K562 (cell line): ENCODE data around the gene SS18L1. TPM values are rescaled to one million over a fixed set of nuclear protein-coding genes. Genes with fewer than 3 reads are reported as not detected.

Source experiments
- ADNP ChIP-seq: fragments of 200-800 bp; sonication (Bioruptor generic); IDR thresholded peaks from 2 replicates; pipeline ENCODE4 v1.6.1; 2016; ENCODE audit warnings: missing genetic modification characterization, missing compliant biosample characterization
- FIP1L1 ChIP-seq: fragments of 200-400 bp; formaldehyde crosslinking; IDR thresholded peaks from 2 replicates; pipeline ENCODE4 v1.6.1; 2018; ENCODE audit warnings: mild to moderate bottlenecking, low read depth, low read length; ENCODE audit not compliant: poor library complexity, severe bottlenecking
- HDAC1 ChIP-seq, 2 experiments: fragments of 450-650 bp; IDR thresholded peaks; 2 replicates each; pipeline ENCODE4 v1.6.1; 2016 to 2017; ENCODE audit warnings: inconsistent platforms in 1 of 2, mild to moderate bottlenecking in 1 of 2, moderate library complexity in 1 of 2
- HNRNPK ChIP-seq: fragments of 200-400 bp; formaldehyde crosslinking; IDR thresholded peaks from one replicate; pipeline ENCODE4 v1.6.1; 2018; ENCODE audit warnings: mild to moderate bottlenecking, low read depth, low read length; ENCODE audit not compliant: poor library complexity, severe bottlenecking
- KAT7 ChIP-seq: sonication (generic); formaldehyde crosslinking; IDR thresholded peaks from 2 replicates; pipeline ENCODE4 v1.8.0; 2022; ENCODE audit warnings: missing genetic modification reagents, mild to moderate bottlenecking, borderline replicate concordance
- NCOR1 ChIP-seq: fragments of 450-650 bp; IDR thresholded peaks from 2 replicates; pipeline ENCODE4 v1.6.1; 2016; ENCODE audit warnings: mild to moderate bottlenecking, moderate library complexity
- PCBP1 ChIP-seq: fragments of 200-400 bp; formaldehyde crosslinking; IDR thresholded peaks from 2 replicates; pipeline ENCODE4 v1.6.1; 2018; ENCODE audit warnings: mild to moderate bottlenecking, low read depth, low read length; ENCODE audit not compliant: poor library complexity, severe bottlenecking
- RAD21 ChIP-seq, 2 experiments: fragments of 250-450 bp in 1 of 2; fragments of 450-650 bp in 1 of 2; sonication (Bioruptor Pico) in 1 of 2; formaldehyde crosslinking in 1 of 2; IDR thresholded peaks in 1 of 2; conservative IDR thresholded peaks in 1 of 2; 2 replicates each; pipeline versions ENCODE4 v1.4.0 to v1.8.0; 2020 to 2022; ENCODE audit warnings: mild to moderate bottlenecking in 2 of 2, moderate library complexity in 1 of 2
- RB1 ChIP-seq: fragments of 450-650 bp; IDR thresholded peaks from 2 replicates; pipeline ENCODE4 v1.6.1; 2017; ENCODE audit warnings: low read depth, mild to moderate bottlenecking
- TAF7 ChIP-seq: fragments of 450-650 bp; IDR thresholded peaks from 2 replicates; pipeline ENCODE4 v1.6.1; 2016; ENCODE audit warnings: missing genetic modification characterization, missing compliant biosample characterization
- ZNF324 ChIP-seq: fragments of 250-450 bp; sonication (Bioruptor Pico); IDR thresholded peaks from 2 replicates; pipeline ENCODE4 v1.4.0; 2020; ENCODE audit warnings: mild to moderate bottlenecking
- polyA plus RNA-seq, 8 experiments: library from polyadenylated mRNA; depleted of rRNA in 4 of 8; stranded (reverse) in 5 of 8; unstranded in 3 of 8; fragments of >200 nt; fragmentation: Nextera tagmentation in 2 of 8; fragmentation: Illumina TruSeq in 1 of 8; extraction: Ambion mirVana in 2 of 8; extraction: Trizol in 1 of 8; gene quantifications; 2 replicates each; pipeline versions ENCODE4 v1.2.1 to v1.2.3, GENCODE V29; 2011 to 2014; ENCODE audit warnings: inconsistent platforms in 1 of 8, missing spikeins in 1 of 8
- total RNA-seq, 7 experiments: library from RNA; depleted of rRNA in 6 of 7; stranded (reverse); fragments of >200 nt in 6 of 7; fragmentation: Illumina TruSeq in 2 of 7; extraction: Trizol in 2 of 7; gene quantifications; 2 replicates each; pipeline versions ENCODE4 v1.2.1 to v1.2.3, GENCODE V29; 2011 to 2021; ENCODE audit warnings: low replicate concordance in 1 of 7
- TF ChIP-seq, protein P1 (sequence below): sonication (generic); formaldehyde crosslinking; IDR thresholded peaks from 2 replicates; pipeline ENCODE4 v1.8.0; 2023; ENCODE audit warnings: mild to moderate bottlenecking, missing genetic modification reagents
- TF ChIP-seq, protein P2 (sequence below), 3 experiments: IDR thresholded peaks in 2 of 3; conservative IDR thresholded peaks in 1 of 3; 2 replicates each; pipeline ENCODE4 v1.5.1; 2011 to 2012; ENCODE audit warnings: low read length in 3 of 3, mild to moderate bottlenecking in 3 of 3, control low read depth in 2 of 3, improper control_type of control experiment in 1 of 3, inconsistent platforms in 1 of 3, low read depth in 1 of 3, mixed read lengths in 1 of 3, moderate library complexity in 1 of 3; ENCODE audit not compliant: insufficient read depth in 2 of 3
- TF ChIP-seq, protein P3 (sequence below): IDR thresholded peaks from 3 replicates; pipeline ENCODE4 v1.6.1; 2011; ENCODE audit warnings: borderline replicate concordance, mild to moderate bottlenecking; ENCODE audit not compliant: insufficient read length, insufficient read depth
- TF ChIP-seq, protein P4 (sequence below): fragments of 450-650 bp; formaldehyde crosslinking; IDR thresholded peaks from 2 replicates; pipeline ENCODE4 v1.4.0; 2022; ENCODE audit warnings: mild to moderate bottlenecking, moderate library complexity
- TF ChIP-seq, protein P5 (sequence below): sonication (generic); formaldehyde crosslinking; IDR thresholded peaks from 2 replicates; pipeline ENCODE4 v1.8.0; 2022; ENCODE audit warnings: mild to moderate bottlenecking, missing genetic modification reagents

The SS18L1 gene
- total and polyA plus RNA-seq, 9 of the 15 experiments (the other 6 are each of a cell fraction or from before 2014, with no cell fraction given): 2.7 to 28.3 (median 15.1) TPM

DNA sequence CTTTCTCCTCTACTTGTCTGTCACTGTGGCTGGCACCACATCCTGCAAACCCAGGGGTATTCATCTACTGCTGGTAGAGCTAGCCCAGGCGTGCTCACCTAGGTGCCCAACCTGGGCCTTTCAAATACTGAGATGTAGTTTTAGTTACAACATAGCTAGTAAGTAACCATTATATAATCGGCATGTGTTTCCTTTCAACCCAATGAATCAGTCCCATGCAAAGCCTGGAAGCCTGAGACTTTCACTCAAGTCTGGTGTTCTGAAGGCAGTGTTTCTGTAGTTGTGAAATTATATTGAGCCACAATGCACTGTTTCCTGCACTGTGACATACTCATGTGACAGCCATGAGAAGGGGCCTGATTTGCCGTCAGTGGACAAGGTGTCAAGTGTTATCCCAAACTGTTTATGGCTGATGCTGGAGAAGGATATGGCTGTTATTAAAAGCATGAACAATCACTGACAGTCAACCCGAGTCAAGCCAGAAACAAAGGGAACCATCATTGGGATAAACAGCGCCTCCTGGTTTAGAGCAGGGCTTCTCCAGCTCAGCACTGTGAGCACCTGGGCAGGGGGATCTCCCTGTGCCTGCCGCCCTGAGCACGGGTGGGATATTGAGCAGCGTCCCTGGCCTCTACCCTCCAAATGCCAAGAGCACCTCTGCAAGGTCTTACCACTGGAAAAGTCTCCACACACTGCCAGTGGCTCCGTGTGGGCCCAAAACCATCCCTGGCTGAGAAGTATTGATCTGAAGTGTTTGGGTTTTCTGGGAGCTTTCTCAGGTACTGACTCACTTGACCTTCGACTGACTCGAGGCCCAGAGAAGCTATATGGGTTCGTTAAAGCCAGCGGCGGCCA, 1.9 kb upstream of the SS18L1 start (continued):
- TF ChIP-seq, protein P1, sequence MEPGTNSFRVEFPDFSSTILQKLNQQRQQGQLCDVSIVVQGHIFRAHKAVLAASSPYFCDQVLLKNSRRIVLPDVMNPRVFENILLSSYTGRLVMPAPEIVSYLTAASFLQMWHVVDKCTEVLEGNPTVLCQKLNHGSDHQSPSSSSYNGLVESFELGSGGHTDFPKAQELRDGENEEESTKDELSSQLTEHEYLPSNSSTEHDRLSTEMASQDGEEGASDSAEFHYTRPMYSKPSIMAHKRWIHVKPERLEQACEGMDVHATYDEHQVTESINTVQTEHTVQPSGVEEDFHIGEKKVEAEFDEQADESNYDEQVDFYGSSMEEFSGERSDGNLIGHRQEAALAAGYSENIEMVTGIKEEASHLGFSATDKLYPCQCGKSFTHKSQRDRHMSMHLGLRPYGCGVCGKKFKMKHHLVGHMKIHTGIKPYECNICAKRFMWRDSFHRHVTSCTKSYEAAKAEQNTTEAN (CRISPR knock-in tag): no peak
- TF ChIP-seq NCOR1 (no peak), HDAC1 (IDR thresholded peaks at IDR 0.05) (peak in 1 of 2 experiments; percentile 11; a peak in 1 of 4 replicates), HNRNPK (no peak), RAD21 (CRISPR knock-in tag; conservative IDR thresholded peaks at IDR 0.05 in 1 of 2, IDR thresholded peaks at IDR 0.05 in 1 of 2) (peak in 1 of 2 experiments; percentile 33; a peak in 2 of 4 replicates), ZNF324 (no peak), TAF7 (tag) (no peak), KAT7 (CRISPR knock-in tag) (no peak), PCBP1 (no peak), RB1 (no peak), ADNP (tag) (no peak), FIP1L1 (no peak)
- TF ChIP-seq, protein P2, sequence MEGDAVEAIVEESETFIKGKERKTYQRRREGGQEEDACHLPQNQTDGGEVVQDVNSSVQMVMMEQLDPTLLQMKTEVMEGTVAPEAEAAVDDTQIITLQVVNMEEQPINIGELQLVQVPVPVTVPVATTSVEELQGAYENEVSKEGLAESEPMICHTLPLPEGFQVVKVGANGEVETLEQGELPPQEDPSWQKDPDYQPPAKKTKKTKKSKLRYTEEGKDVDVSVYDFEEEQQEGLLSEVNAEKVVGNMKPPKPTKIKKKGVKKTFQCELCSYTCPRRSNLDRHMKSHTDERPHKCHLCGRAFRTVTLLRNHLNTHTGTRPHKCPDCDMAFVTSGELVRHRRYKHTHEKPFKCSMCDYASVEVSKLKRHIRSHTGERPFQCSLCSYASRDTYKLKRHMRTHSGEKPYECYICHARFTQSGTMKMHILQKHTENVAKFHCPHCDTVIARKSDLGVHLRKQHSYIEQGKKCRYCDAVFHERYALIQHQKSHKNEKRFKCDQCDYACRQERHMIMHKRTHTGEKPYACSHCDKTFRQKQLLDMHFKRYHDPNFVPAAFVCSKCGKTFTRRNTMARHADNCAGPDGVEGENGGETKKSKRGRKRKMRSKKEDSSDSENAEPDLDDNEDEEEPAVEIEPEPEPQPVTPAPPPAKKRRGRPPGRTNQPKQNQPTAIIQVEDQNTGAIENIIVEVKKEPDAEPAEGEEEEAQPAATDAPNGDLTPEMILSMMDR (IDR thresholded peaks at IDR 0.05 in 2 of 3, conservative IDR thresholded peaks at IDR 0.05 in 1 of 3; ENCODE audit: insufficient read depth in 2 of 3, low read depth in 1 of 3, low read length in 3 of 3): peak; percentile 45 to 55 (median 50); a peak in 5 of 6 replicates
- TF ChIP-seq, protein P3, sequence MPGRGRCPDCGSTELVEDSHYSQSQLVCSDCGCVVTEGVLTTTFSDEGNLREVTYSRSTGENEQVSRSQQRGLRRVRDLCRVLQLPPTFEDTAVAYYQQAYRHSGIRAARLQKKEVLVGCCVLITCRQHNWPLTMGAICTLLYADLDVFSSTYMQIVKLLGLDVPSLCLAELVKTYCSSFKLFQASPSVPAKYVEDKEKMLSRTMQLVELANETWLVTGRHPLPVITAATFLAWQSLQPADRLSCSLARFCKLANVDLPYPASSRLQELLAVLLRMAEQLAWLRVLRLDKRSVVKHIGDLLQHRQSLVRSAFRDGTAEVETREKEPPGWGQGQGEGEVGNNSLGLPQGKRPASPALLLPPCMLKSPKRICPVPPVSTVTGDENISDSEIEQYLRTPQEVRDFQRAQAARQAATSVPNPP: no peak
- TF ChIP-seq, protein P4, sequence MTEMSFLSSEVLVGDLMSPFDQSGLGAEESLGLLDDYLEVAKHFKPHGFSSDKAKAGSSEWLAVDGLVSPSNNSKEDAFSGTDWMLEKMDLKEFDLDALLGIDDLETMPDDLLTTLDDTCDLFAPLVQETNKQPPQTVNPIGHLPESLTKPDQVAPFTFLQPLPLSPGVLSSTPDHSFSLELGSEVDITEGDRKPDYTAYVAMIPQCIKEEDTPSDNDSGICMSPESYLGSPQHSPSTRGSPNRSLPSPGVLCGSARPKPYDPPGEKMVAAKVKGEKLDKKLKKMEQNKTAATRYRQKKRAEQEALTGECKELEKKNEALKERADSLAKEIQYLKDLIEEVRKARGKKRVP (CRISPR knock-in tag): no peak
- TF ChIP-seq, protein P5, sequence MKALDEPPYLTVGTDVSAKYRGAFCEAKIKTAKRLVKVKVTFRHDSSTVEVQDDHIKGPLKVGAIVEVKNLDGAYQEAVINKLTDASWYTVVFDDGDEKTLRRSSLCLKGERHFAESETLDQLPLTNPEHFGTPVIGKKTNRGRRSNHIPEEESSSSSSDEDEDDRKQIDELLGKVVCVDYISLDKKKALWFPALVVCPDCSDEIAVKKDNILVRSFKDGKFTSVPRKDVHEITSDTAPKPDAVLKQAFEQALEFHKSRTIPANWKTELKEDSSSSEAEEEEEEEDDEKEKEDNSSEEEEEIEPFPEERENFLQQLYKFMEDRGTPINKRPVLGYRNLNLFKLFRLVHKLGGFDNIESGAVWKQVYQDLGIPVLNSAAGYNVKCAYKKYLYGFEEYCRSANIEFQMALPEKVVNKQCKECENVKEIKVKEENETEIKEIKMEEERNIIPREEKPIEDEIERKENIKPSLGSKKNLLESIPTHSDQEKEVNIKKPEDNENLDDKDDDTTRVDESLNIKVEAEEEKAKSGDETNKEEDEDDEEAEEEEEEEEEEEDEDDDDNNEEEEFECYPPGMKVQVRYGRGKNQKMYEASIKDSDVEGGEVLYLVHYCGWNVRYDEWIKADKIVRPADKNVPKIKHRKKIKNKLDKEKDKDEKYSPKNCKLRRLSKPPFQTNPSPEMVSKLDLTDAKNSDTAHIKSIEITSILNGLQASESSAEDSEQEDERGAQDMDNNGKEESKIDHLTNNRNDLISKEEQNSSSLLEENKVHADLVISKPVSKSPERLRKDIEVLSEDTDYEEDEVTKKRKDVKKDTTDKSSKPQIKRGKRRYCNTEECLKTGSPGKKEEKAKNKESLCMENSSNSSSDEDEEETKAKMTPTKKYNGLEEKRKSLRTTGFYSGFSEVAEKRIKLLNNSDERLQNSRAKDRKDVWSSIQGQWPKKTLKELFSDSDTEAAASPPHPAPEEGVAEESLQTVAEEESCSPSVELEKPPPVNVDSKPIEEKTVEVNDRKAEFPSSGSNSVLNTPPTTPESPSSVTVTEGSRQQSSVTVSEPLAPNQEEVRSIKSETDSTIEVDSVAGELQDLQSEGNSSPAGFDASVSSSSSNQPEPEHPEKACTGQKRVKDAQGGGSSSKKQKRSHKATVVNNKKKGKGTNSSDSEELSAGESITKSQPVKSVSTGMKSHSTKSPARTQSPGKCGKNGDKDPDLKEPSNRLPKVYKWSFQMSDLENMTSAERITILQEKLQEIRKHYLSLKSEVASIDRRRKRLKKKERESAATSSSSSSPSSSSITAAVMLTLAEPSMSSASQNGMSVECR (CRISPR knock-in tag): 0 out of 2 replicates have a peak, but pooled peaks have one; percentile 9
